HG03571 (cell line): ENCODE measurements around the gene CD300LB.
A peak's percentile ranks its signal among the peaks of the same experiment; 100 is the strongest.

Source experiments
- ATAC-seq: cut with Tn5 transposase; IDR thresholded peaks from one replicate; pipeline ENCODE4 v1.9.1; 2021; ENCODE audit not compliant: unreplicated experiment

Gene CD300LB

GRCh38 chr17:74550602-74551001, 19.3 kb upstream of the CD300LB start:
- ATAC-seq, result no peak

DNA sequence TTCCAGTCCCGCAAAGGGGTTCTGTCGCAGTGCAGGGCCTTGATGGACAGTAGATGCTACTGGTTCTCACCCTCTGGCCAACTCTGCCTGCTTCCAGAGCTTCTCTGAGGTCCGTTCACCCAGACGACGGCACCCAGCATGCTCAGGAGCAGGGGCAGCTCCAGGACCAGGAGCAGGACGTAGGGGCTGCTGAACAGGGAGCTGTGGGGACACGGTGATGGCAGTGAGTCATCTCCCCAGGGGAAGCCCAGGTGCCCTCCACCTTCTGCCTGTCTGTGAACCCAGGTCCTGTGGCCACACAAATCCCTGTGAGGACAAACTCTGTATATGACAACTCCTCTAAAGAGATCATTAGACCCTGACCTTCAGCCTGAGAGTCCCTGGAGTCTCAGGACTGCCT, 18.1 kb upstream of the CD300LB start:
- no peak for ATAC-seq

GRCh38 chr17:74547736-74548135, 16.5 kb upstream of the CD300LB start:
- no peak for ATAC-seq

DNA sequence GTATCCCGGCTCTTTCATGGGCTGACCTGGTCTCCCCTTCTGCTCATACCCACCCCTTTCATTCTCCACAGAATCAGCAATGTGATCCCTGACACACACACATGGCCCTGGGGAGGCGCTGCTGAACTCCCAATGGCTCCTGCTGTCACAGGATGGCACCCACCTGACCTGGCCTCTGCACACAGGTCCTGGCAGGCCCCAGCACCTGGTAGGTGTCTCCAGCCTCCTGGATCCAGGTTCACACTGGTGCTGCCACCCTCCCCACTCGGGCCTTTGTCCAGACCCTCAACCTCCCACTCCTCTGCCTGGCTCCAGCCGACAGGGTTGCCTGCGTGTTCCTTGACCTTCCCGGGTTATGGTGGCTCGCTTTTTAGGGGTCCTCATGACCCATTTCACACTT, 16.0 kb upstream of the CD300LB start:
- no peak for ATAC-seq

DNA sequence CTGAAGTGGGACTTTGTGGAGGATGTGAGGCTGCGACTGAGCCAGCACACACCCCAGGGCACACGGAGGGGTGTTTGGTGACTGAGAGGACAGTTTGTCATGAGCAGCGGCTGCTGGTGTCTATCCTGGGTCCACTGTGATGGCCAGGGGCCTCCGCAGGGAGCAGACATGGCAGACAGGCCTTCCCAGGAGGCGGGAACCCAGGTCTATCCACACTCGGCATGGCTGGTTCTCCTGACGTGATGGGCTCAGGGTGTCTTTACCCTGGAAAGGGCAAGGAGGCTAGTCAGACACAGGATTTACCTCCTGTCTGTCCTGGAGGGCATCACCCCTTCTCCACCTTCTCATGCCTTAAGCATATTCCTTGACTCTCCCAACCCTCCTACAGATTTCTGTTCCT, 15.3 kb upstream of the CD300LB start:
- ATAC-seq, result no peak

GRCh38 chr17:74545843-74546230, 14.6 kb upstream of the CD300LB start, which contains the start of gene CD300C:
Gene CD300C, minus strand, starts transcription at chr17:74546115. Its CDS starts 333 bp downstream, at chr17:74545782.
- ATAC-seq, result no peak

DNA sequence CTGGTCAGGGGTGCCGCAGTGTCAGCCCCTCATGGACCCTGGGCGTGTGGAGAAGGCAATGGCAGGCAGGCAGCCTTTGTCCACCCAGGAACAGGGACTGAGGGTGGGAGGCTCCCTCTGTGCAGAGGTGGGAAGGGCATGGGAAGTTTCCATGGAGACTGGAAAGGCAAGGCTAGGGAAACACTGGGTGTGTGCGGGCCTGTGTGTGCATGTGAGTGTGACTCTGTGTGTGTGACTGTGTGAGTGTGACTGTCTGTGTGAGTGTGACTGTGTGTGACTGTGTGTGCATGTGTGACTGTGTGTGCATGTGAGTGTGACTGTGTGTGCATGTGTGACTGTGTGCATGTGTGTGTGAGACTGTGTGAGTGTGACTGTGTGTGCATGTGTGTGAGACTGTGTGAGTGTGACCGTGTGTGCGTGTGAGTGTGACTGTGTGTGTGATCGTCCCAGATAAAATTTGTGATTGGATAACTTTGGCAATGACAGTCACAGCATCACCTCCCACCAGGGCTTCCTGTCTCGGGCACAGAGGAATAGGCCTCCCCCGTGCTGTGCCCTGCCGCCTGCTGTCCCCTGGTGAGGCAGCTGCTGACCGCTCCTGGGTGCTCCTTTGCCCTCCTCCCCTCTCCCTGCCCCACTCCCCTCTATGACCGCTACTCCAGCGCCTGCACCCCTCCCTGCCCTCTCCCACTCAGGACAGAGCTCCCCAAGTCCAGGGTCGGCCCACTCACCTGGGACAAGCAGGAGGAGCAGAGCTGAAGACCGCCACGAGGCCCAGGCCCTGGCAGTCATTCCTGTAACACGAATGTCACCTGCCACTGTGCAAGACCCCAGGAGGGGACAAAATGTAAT, 13.9 kb upstream of the CD300LB start:
- no peak for ATAC-seq

DNA sequence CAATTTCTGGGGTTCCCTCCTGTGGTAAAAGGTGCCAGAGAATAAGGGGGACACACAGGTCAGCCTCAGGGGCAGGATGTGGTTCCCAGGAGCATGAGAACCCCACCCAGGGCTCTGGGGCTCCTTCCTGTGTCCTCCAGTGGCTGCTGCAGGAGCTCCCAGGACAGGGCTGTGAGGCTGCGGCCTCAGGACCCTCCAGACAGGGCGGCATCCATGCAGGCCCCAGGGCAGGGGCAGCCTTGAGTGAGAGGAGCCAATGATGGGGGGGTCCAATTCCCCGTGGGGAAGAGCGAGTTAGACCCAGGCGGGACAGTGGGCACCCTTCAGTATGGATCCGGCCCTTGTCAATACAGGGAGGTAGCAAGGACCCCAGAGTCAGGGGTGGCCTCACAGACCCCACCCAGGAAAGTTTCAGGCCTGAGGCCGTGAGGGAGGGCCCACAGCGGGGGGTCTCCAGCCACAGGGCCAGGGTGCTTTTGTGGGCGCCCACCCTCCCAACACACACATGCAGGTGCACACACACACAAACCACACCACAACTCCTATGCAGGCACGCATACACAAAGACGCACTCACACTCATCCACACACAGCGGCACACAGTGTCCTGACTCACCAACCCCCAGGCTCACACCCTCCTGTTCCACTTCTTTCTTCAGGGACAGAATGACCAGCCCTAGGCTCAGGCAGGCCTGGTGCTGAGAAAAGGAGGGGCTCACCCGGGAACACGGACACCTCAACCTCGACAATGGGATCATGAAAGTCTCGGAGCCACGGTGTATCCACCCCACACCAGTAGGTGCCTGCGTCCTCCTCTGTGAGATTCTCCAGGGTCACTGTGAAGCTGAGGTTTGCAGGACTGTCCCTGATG, 12.9 kb upstream of the CD300LB start:
- no peak for ATAC-seq

DNA sequence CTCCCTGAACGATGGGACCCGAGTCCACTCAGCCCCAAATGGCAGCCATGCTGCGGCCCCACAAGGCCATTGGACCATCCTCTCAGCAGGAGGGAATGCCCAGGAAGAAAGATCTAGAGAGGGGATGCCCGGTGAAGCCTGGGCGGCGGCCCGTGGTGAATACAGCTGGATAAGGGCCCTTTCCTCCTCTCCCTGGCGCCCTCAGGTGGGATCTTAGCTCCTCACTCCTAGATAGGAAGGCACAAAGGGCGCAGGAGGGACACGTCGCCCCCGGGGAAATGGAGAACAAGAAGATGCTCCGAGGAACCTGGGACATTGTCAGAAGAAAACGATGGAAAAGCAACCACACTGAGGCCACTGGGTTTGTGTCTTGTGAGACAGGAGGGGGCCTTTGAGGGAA, 12.1 kb upstream of the CD300LB start:
- no peak for ATAC-seq

GRCh38 chr17:74542727-74543383, 11.6 kb upstream of the CD300LB start:
- no peak for ATAC-seq

DNA sequence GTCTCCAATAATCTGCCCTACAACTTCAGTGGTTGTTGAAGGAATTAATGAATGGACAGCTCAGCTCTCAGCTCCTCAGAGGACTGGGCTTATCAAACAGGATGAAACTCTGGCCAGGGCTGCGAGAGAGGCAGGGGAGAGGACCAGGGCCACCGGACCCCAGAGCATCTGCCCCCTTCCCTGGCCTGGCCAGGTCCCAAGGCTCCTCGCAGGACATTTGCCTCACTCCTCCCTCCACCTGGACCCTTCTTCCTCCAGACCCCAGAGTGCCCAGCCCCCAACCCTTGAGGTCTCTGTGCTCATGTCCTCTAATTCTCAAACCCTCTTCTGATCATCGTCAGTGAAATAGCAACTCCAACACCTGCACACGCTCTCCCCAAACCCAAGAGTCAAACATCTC, 10.9 kb upstream of the CD300LB start:
- ATAC-seq, result no peak

DNA sequence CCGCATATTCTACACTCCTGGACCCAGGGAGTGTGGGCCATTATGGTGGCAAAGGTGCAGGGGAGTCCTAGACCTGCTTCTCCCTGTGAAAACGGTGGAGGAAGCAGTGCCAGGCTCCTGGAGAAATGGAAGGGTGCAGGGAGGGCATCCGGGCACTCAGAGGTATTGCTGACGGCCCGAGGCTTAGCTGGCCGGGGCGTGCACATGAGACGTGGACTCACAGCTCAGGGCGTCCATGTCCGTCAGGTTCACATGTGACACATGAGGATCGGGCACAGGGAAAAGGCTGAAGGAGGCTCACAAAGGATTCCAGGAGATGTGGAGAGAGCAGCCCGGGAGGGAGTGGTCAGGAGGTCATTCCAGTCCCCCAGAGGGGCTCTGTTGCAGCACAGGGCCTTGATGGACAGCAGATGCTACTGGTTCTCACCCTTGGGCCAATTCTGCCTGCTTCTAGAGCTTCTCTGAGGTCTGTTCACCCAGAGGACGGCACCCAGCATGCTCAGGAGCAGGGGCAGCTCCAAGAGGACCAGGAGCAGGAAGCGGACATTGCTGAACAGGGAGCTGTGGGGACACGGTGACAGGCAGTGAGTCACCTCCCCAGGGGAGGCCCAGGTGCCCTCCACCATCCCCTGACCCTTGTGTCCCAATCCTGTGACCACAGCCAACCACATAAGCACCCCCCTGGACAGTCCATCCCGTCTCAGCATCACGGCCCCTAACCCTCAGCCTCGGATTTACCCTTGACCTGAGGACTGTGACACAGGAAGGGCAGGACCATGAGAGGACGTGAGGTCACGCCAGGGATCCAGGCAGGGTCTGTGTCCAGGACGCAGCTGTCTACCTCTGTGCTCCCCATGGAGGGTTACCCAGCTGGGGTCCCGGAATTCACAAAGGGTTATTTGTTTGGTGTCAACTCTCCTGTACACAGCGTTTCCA, 10.2 kb upstream of the CD300LB start:
- ATAC-seq, result no peak

- no peak for ATAC-seq
Measured at GRCh38 chr17:74539281-74539820, 8.1 kb upstream of the CD300LB start.

DNA sequence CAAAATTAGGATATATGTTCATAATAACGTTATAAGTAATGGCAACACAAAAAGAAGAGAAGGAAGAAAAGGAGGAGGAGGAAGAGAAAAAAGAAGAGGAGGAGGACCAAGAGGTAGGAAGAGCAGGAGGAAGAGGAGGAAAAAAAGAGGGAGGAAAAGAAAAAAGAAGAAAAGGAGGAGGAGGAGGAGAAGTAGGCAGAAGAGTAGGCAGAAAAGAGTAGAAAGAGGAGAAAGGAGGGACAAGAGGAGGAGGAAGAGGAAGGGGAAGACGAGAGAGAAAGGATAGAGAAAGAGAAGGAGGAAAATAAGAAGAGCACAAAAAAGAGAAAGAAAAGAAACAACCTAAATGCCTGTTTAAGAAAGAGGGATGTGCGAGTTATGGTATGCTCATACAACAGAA, 5.6 kb upstream of the CD300LB start:
- ATAC-seq, result no peak

- no peak for ATAC-seq
Measured at GRCh38 chr17:74532115-74532514, 840 bp upstream of the CD300LB start.

DNA sequence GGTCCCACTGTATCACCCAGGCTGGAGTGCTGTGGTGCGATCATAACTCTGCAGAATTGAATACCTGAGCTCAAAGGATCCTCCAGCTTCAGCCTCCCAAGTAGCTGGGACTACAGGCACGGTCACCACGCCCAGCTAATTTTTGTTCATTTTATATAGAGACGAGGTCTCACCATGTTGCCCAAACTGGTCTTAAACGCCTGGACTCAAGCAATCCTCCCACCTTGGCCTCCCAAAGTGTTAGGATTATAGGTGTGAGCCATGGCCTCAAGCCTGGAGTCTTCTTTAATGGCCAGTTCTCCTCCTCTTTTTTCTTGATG, 484 bp downstream of the CD300LB start:
- no peak for ATAC-seq

DNA sequence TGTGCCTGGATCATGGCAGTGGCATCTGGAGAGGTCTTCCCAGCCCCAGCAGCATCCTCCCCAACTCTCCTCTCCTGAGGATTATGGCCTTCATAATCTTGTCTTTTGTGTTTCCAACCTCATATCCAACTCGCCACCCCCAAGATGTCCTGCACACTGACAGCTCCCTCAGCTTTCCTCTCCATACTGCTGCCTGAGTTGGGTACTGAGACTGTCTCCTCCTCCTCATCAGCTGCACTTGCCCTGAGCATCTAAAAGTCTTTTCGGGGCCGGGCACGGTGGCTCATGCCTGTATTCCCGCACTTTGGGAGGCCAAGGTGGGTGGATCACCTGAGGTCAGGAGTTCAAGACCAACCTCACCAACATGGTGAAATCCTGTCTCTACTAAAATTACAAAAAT, 2.0 kb downstream of the CD300LB start:
- ATAC-seq, result no peak

DNA sequence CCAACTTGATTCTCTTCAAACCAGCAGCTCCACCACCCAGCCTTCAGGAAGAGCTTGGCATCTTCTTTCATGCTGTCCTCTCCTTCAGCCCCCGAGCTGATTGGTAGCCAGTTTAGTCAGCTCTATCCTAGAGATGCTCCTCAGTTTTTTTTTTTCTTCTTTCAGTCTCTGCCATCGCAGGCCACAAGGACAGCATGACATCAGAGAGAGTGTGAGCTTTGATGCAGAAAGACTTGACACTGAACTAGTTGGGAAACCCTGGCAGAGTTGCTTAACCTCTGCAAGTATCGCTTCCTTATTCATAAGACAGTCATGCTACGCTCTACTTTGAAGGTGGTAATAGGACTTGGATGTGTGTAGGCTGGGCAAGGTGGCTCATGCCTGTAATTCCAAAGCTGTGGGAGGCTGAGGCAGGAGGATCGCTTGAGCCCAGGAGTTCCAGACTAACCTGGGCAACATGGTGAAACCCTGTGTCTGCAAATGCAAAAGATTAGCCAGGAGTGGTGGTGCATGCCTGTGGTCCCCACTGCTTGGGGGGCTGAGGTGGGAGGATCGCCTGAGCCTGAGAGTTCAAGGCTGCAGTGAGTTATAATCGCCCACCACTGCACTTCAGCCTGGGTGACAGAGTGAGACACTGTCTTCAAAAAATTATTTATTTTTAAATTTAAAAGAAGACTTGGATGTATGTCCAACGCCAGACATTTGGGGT, 2.6 kb downstream of the CD300LB start:
- ATAC-seq, result peak; percentile 65

DNA sequence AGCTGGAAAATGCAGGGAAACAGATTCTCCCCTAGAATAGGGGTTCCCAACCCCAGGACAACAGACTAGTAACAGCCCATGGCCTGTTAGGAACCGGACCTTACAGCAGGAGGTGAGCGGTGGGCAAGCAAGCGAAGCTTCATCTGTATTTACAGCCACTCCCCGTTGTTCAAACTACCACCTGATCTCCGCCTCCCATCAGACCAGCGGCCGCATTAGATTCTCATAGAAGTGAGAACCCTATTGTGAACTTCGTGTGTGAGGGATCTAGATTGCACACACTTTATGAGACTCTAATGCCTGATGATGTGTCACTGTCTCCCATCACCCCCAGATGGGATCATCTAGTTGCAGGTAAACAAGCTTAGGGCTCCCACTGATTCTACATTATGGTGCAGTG, 3.5 kb downstream of the CD300LB start:
- no peak for ATAC-seq

DNA sequence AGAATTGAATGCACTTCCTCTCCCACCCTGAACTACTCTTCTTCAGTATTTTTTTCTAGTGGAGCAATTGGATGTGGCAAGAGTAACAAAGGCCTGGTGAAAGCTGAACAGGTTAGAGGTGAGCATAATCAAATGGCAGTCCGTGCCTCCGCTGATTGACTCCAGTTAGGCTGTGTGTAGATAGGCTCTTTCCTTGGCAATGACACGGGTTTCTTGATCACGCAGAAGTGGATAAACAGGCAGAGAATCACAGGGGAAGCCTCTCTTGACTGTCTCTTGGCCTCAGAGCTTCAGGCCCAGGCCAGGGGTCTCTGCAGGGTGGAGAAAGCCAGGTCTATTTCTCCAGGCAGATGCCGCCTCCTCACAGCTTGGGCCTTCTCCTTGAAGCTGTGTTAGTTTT, 4.2 kb downstream of the CD300LB start:
- no peak for ATAC-seq
